GM21825 (cell line): ENCODE results near the gene PPIB.

Experiments used
- ATAC-seq: cut with Tn5 transposase; IDR thresholded peaks from one replicate; pipeline ENCODE4 v1.9.1; 2021; ENCODE audit warnings: mild to moderate bottlenecking, moderate library complexity; ENCODE audit not compliant: unreplicated experiment

PPIB gene

DNA sequence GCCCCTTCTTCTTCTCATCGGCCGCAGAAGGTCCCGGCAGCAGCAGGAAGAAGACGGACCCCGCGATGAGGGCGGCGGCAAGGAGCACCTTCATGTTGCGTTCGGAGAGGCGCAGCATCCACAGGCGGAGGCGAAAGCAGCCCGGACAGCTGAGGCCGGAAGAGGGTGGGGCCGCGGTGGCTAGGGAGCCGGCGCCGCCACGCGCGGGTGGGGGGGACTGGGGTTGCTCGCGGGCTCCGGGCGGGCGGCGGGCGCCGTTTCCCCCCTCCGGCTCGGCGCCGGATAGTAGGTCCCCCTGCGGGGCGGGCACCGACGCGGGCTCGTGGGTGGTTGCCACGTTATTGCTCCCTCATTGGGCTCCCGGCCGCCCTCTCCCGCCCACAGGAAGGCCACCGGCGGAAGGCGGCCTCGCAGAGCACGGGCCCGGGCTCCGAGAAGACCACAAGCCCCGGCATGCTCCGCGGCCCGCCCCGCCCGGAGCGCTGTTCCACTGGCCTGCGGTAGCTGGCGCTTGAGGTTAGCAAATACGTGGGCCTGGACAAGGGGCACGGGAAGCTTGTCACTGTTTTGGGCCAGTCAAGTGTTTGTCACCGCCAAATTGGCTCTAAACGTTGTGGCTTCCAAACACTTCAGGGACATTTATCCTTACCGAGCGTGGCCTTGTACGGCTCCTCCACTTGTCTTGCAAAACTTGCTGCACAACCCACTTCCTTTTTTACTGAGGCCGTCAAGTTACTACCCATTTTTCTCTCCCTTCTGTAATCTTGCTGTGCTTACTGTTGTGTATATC, at the start of gene PPIB:
TSS of gene PPIB (minus strand) at position 154 of the 790 bp plus-strand sequence. CDS start at position 118, 36 bp downstream.
- ATAC-seq: peak; percentile 85

DNA sequence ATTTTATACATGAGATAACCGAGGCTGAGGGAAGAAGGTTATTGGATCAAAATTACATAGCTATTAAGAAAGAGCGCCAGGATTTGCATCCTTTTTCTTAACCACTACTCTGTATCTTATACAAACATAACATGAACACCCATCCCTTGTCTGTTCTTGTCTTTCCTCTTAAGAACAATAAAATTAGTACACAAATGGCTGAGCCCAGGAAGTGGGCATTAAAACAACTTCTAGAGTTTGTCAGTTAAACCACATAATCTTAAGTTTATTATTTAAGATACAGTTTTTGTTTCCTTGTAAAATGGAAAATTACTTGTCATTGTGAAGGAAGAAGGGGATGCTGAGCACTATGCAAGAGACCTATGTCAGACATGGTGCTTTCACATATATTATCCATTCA, 48.9 kb upstream of the PPIB start:
- ATAC-seq: no peak

GRCh38 chr15:64210371-64210770, 47.5 kb upstream of the PPIB start:
- ATAC-seq: no peak

DNA sequence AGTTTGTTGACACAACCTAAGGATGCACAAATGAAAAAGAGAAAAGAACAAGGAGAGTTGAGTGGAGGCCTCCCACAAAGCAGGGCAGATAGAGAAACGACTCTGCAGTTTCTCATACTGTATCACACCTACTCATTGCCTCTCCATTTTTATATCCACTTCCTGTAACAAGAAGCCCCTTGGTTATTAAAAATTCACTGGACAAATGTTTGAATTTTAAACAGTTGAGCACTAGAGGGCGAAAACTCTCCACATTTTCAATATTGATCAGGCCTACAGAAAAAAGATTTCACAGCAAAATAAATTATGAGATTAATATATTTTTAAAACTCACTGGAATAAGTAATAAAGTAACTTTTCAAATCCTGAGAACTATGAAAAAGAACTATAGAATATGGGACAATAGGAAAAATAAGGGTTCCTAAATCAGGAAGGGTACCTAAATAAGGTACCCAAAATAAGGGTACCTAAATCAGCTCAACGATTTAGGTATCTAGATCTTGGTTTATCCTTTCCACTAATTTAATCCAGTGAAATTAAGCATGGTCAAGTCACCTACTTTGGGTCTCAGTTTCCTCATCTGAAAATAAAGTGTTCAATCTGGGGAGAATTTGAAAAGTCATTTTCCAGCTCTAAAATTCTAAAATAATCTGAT, 47.0 kb upstream of the PPIB start:
- no peak for ATAC-seq

DNA sequence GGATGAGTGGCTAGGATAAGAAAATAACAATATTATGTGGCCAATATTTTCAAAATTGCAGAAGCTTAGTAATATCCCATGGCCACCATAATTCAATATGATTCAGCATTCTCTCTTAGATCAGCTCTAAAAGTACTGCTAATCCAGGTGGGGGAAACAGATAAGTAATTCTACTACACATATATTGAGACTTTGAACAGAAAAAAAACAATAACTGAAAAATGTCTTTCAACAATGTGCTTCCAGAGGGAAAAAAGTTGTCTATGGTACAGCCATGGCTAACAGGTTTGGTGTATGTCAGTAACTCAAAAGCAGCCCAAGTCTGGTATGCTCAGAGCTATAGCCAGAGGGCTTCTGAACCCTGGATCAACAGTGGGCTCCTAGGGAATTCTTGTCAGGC, 42.4 kb upstream of the PPIB start:
- no peak for ATAC-seq

DNA sequence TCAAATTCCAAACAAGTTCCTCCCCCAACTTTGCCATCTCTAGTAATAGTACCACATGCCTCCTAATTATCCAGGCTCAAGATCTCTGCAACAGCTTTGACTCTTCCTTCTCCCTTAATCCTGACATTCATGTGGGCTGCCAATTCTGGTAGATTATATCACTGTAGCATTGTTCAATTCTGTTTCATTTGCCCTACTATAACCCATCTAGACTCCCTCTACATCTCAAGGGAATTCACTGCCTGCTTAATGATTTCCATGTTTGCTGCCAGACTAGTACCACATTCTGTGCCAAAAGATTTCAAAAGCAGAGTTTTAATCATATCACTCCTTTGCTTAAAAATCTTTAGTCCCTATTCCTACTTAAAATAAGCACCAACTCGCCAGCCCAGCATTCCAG, 34.6 kb upstream of the PPIB start:
- no peak for ATAC-seq

DNA sequence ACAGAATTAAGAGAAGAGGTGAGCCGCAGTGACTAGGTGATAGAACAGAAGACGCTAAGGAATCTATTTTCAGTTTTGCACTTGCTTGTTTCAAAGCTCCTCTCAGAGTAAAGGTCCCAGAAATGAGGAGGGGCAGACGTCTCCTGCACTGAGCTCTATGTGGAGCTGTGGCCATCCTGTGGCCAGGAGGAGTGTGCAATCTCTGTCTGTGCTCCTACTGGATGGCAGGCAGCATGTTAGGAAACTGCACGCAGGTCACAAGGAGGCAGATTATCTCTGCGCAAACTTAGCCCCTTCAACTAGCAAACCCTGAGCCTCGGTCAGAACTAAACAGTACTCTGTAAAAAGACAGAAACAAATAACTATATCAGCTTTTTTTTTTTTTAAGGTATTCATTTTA, 31.1 kb upstream of the PPIB start:
- ATAC-seq: no peak

GRCh38 chr15:64191971-64192830, 29.4 kb upstream of the PPIB start:
- no peak for ATAC-seq

GRCh38 chr15:64187396-64188191, 24.8 kb upstream of the PPIB start:
- ATAC-seq: no peak

GRCh38 chr15:64185146-64185911, 22.5 kb upstream of the PPIB start:
- no peak for ATAC-seq

- ATAC-seq: no peak
Measured at GRCh38 chr15:64182859-64183370, 20.1 kb upstream of the PPIB start.

DNA sequence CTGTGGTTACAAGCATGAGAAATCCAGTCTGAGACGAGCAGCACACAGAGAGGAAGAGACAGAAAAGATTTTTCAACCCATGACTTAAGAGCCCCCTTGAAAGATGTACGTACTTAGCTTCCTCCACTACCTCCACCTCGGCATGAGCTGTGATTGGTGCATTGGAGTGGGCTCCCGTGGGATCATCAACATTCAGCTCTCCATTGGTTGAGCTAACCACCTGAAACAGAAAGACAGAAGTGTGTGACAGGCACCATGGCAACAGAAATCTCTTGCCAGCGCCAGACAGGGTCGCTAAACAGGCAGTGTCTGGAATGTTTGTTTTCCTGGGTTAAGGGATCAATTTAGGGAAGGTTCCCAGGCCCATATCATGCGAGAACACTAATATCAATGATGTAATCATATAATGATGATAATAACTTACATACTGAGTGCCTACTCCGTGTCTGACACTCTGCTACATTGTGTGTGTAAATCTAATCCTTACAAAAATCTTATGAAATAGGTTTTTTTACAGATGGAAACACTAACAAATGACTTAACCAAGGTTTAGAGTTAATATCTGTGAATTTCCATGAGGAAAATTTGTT, 17.5 kb upstream of the PPIB start:
- ATAC-seq: peak; percentile 74

DNA sequence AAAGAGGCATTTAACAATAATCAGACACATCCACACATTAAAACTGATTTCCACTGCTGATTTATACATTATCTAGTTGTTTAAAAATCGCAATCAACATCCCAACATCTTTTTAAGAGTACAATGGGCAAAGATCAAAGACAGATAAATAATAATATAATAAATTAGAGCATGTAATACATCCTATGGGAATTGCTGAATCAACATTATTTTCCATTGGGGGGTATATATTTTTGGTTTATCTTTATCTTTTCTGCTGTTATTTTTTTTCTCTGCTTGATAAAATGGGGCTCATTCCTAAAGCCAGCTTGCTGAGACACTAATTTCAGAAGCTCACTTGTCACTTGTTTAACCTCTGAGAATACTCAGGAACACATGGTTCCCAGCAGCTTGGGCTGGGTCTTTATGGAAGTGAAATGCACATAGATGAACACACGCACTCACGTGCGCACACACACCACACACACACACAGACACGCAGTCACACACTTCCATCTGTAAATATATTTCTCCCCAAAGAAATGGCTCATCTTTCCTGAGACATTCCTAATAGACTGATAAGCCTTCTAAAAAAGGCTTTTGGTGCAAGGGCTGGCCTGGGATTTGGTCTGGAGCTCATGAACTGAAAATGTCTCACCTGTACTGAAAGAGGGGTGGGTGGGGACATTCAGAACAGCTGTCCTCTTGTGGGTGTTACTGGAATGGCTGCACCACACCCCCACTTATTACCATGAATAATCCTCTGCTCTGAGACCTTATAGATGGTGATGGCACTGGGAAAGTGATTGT, 3.5 kb upstream of the PPIB start:
- no peak for ATAC-seq

DNA sequence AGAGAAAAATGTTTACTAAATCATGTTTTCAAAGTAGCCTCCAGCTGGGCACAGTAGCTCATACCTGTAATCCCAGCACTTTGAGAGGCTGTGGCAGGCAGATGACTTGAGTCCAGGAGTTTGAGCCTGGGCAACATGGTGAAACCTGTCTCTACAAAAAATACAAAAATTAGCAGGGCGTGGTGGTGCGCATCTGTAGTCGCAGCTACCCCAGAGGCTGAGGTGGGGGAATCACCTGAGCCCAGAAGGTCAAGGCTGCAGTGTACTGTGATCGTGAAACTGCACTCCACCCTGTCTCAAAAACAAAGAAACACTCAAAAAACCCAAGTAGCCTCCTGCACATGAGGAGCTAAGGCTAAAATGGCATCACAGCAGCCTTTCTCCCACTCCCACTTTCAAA, 1.6 kb upstream of the PPIB start:
- no peak for ATAC-seq

DNA sequence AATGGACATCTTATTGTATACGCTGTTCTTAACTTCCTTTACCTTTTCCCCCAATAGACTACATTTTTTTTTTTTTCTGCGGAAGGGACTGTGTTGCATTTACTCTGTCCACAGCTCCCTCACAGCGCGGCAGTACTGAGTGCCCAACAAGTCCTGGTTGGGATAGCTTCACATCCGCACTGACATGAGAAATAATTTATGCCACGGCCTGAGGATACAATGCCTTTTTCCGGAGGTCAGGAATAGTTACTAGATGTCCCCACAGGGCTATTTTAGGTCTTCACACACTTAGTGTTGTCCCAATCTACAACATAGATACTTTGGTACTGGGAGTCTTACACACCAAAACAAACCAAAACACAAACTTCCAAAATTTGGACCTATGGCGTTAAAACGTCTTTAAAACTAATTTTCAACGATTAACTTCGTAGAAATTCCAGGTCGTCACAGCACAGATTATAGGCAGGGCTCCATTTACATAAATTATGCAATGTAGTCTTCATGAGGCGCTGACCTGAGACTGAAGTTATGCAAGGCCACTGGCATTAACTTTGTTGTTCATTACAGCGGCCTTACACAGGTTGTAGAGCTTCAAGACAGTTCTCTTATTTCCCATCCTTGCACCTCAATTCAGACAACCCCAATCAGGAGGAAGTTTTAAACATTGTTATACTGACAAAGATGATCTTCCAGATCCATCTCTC, 989 bp upstream of the PPIB start:
- no peak for ATAC-seq

DNA sequence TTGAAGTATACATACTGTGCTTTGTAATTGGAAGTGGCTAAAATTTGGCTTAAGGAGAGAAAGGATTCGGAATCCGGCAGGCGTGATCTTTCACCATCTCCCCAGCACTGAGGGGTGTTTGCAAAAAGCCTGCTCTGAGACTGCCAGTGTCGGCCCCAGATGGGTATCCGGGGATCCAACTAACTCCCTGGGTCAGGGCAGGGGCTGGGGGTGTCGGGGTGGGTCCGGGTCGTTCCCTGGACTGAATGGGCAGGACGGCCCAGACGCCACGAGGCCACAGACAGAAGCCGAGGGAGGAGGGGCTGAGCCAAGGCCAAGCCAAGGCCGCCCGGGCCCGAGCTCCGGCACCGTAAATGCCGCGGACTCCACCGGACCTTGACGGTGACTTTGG, 349 bp downstream of the PPIB start:
- peak; percentile 12 for ATAC-seq

GRCh38 chr15:64161688-64162477, 939 bp downstream of the PPIB start:
- no peak for ATAC-seq
